Skeletal muscle tissue (tissue), 4 donors: ENCODE data around the gene VAV2. TPM values are rescaled to one million over a fixed set of nuclear protein-coding genes. Genes with fewer than 3 reads are reported as not detected.

ENCODE experiments used
- H3K27ac ChIP-seq: one replicate; pipeline ENCODE4 v1.7.0; 2013; ENCODE audit warnings: mild to moderate bottlenecking, low read depth, low read length, inconsistent platforms
- H3K27me3 ChIP-seq, 3 donors: one replicate each; pipeline ENCODE4 v1.7.0; 2013; ENCODE audit warnings: low read length in 3 of 3; ENCODE audit not compliant: control insufficient read depth in 3 of 3, insufficient read depth in 3 of 3
- H3K36me3 ChIP-seq, 3 donors: one replicate each; pipeline ENCODE4 v1.7.0; 2013; ENCODE audit warnings: low read length in 3 of 3; ENCODE audit not compliant: control insufficient read depth in 3 of 3, insufficient read depth in 3 of 3
- H3K4me1 ChIP-seq, 3 donors: one replicate each; pipeline ENCODE4 v1.7.0; 2013; ENCODE audit warnings: low read length in 3 of 3, mild to moderate bottlenecking in 3 of 3; ENCODE audit not compliant: control insufficient read depth in 3 of 3, insufficient read depth in 3 of 3
- H3K4me3 ChIP-seq, 3 donors: one replicate each; pipeline ENCODE4 v1.7.0; 2013; ENCODE audit warnings: low read length in 3 of 3
- H3K9ac ChIP-seq, 3 donors: one replicate each; pipeline ENCODE4 v1.7.0; 2013; ENCODE audit warnings: low read length in 3 of 3, mild to moderate bottlenecking in 3 of 3, moderate library complexity in 2 of 3, low read depth in 1 of 3
- H3K9me3 ChIP-seq, 3 donors: one replicate each; pipeline ENCODE4 v1.7.0; 2013; ENCODE audit warnings: low read length in 3 of 3; ENCODE audit not compliant: control insufficient read depth in 3 of 3
- total RNA-seq: library from RNA; depleted of rRNA; stranded (reverse); fragments of >200 nt; gene quantifications from one replicate; pipeline ENCODE4 v1.2.3, GENCODE V29; 2014
- donor health status: Osteomylitis.

The VAV2 gene
- total RNA-seq, 1 donor from 2014 or later, result 9.9 TPM

- H3K27ac ChIP-seq, result no peak overlapping the region
- no peaks in the 10 kb centered on the region for H3K9me3 ChIP-seq
- no peaks in the 10 kb centered on the region for H3K36me3 ChIP-seq
- H3K27me3 ChIP-seq, result peaks cover 0 to 4% (median 3%) of the 10 kb centered on the region in 3 donors
- H3K4me1 ChIP-seq, result peaks cover 0 to 4% (median 4%) of the 10 kb centered on the region in 3 donors
- no peak overlapping the region for H3K9ac ChIP-seq
- H3K4me3 ChIP-seq, result no peak overlapping the region
These were observed 167.9 kb downstream of the VAV2 start for GRCh38 chr9:133824106-133824801.

DNA sequence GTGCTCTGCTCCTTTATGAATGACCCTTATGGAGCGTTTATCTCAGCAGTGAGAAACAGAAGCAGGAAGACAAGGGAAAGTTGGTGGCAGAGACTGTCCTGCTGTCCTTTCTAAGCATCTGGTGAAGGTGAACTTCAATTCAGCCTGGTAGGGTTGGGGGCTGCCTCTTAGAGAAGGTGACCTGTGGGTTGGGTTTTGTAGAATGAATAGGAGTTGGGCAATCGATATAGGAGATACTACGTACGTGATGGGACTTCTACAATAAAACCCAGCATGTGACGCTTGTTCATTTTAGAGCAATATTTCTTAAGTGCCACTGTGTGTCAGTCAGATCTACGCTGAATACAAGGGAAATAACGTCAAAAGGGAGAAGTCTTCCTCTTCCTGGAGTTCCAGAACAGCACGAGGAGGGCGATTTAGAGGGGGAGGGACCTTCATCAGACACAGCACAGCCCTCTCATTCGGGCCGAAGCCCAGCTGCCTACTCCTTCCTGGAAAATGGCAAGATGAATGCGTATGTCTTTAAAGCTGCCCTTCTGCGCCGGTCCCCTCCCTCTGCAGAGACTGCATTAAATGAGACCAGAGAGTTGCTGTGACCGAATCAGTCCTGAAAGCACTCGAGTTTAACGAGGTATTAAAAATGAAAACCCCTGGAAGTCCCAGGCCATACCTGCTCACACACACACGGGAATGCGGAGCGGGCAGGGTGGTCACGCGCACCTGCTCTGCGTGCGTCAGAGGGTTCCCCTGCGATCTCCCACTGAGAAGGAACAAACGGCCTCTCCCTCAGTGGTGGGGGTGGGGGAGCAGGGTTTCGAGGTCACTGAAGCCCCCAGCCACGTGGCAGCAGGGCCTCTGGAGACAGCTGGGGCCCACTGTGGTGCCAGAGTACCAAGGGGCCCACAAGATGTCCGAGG, 168.7 kb downstream of the VAV2 start:
- Histone ChIP-seq H3K9ac (no peak overlapping the region), H3K27me3 (peaks cover 0 to 6% (median 4%) of the 10 kb centered on the region in 3 donors), H3K4me3 (no peak overlapping the region), H3K36me3 (no peaks in the 10 kb centered on the region), H3K4me1 (peaks cover 0 to 4% (median 4%) of the 10 kb centered on the region in 3 donors), H3K9me3 (no peaks in the 10 kb centered on the region), H3K27ac (no peak overlapping the region)

GRCh38 chr9:133822430-133823065, 169.6 kb downstream of the VAV2 start:
- H3K36me3 ChIP-seq, result no peaks in the 10 kb centered on the region
- H3K9me3 ChIP-seq, result no peaks in the 10 kb centered on the region
- H3K4me1 ChIP-seq, result peaks cover 0 to 4% (median 4%) of the 10 kb centered on the region in 3 donors
- no peak overlapping the region for H3K4me3 ChIP-seq
- H3K27me3 ChIP-seq, result peaks cover 0 to 9% (median 4%) of the 10 kb centered on the region in 3 donors
- H3K9ac ChIP-seq, result no peak overlapping the region
- no peak overlapping the region for H3K27ac ChIP-seq

DNA sequence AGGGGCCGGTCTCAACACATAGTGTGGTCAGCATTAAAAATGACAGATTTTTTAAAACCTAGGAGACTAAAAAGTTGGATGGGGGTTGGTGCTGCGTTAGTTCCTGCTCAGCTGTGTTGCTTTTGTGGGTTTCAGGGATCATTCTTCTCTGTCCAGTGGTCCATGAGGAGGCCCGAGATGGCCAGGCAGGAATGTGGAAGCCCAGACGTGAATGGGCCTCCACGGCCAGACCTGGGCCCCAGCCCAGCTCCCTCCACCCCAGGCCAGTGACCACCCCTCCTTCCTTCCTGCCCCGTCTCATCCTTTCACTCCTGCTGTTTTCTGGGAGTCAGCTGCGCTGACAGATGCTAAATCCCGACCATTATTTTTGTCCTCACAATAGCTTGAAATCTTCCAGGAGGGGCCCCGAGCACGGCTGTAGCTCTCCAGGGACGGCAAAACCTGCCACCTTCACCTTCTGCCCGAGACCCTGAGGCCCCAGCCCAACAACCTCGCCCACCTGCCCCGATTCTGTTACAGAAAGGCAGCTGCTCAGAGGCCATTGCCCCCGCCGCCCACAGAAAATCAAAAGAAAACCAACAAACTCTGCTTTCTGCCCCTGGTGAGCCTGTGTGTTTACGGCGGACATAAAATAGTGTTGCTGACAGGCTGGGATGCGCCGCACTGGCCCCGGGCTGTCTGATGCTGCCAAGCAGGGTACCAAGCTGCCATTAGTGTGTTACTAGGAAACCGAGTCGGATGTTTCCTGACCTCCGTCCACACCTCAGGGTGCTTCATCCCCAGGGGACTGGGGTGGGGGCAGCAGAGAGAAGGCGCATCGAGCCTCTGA, 170.3 kb downstream of the VAV2 start:
- Histone ChIP-seq H3K9me3 (no peaks in the 10 kb centered on the region), H3K36me3 (no peaks in the 10 kb centered on the region), H3K27me3 (peaks cover 0 to 9% (median 4%) of the 10 kb centered on the region in 3 donors), H3K4me1 (peaks cover 0 to 4% (median 4%) of the 10 kb centered on the region in 3 donors), H3K4me3 (no peak overlapping the region), H3K27ac (no peak overlapping the region), H3K9ac (no peak overlapping the region)

DNA sequence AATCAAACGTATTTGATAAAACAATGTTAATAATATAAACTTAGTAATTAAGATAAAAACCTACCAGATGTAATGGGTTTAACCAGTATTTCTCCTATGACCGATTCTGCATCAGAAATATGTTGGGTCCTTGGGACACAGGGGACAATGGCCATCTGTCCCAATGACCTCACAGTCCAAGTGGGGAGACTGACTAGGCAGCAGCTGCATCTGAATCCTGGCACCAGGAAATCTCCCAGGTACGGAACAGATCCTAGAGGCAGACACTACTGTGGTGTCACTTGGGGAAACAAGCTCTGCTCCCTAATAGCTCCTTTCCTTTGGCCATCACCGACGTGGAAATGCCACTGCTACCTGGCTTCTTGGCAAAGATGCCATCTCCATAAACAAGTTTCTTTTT, 172.2 kb downstream of the VAV2 start:
- Histone ChIP-seq H3K9me3 (no peaks in the 10 kb centered on the region), H3K27me3 (peaks cover 2 to 12% (median 4%) of the 10 kb centered on the region in 3 donors), H3K9ac (no peak overlapping the region), H3K4me1 (peaks cover 0 to 2% (median 2%) of the 10 kb centered on the region in 3 donors), H3K27ac (no peak overlapping the region), H3K36me3 (no peaks in the 10 kb centered on the region), H3K4me3 (no peak overlapping the region)

GRCh38 chr9:133818444-133818843, 173.7 kb downstream of the VAV2 start:
- no peak overlapping the region for H3K27ac ChIP-seq
- no peaks in the 10 kb centered on the region for H3K36me3 ChIP-seq

DNA sequence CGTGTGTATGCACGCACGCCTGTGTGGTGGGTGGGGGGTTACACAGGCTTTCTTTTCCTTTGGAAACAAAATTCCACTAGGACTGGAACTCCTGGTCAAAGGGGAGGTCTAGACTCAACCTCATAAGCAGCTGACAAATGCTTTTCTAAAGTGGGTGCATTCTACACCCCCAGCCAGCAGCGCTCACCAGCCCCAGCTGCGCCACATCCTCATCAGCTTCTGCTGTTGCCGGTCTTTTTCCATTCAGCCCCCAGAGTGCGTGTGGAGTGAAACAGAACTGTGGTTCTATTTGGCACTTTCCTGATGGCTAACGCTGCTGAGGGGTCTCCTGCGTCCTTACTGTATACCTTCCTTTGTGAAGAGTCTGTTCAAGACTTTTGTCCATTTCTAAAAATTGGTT, 176.3 kb downstream of the VAV2 start:
- Histone ChIP-seq H3K27me3 (peaks cover 0 to 12% (median 12%) of the 10 kb centered on the region in 3 donors), H3K27ac (no peak overlapping the region), H3K9me3 (no peaks in the 10 kb centered on the region), H3K36me3 (no peaks in the 10 kb centered on the region), H3K4me3 (no peak overlapping the region), H3K4me1 (peaks cover 5 to 12% (median 7%) of the 10 kb centered on the region in 3 donors), H3K9ac (no peak overlapping the region)

More at GRCh38 chr9:133818444-133818843, 173.7 kb downstream of the VAV2 start:
- H3K27me3 ChIP-seq, result peaks cover 4 to 12% (median 7%) of the 10 kb centered on the region in 3 donors
- no peaks in the 10 kb centered on the region for H3K9me3 ChIP-seq
- H3K9ac ChIP-seq, result no peak overlapping the region
- H3K4me3 ChIP-seq, result no peak overlapping the region
- peaks cover 5 to 12% (median 7%) of the 10 kb centered on the region in 3 donors for H3K4me1 ChIP-seq

DNA sequence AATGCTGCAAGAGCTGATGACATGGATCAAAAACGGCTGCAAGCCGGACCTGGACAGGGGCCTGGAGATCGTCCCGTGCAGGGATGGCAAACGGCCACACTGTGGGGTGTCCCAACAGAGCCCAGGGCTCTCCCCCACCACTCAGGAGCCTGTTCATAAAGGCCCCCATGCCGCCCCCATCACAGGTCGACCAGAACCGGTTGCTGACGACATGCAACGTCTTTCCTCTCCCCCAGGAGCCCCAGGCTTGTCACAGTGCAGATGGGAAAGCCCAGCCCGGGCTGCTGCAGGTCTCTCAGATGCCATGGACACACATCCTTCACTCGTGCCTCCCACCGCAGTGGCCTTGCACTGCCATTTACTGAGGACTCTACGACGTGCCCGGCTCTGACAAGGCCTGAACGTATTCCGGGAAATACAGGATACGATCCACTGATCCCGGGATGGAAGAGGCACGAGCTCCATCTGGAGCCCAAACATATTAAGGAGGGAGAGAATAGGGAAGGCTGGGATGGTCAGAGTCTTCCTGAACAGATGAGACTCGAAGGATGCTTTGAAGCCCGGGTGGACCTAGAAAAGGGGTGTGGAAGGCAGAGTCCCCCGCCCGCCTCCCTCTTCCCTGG, 177.4 kb downstream of the VAV2 start:
- Histone ChIP-seq H3K4me3 (no peak overlapping the region), H3K36me3 (no peaks in the 10 kb centered on the region), H3K4me1 (peaks cover 5 to 12% (median 7%) of the 10 kb centered on the region in 3 donors), H3K9me3 (no peaks in the 10 kb centered on the region), H3K27me3 (peaks cover 2 to 12% (median 12%) of the 10 kb centered on the region in 3 donors), H3K9ac (no peak overlapping the region), H3K27ac (no peak overlapping the region)
